SK-N-SH (cell line): ENCODE results near the gene SMIM36. TPM values are rescaled to one million over a fixed set of nuclear protein-coding genes. Genes with fewer than 3 reads are reported as not detected.
"Not testable (repeated sequence)": the region's sequence is repeated elsewhere in the genome, so short reads cannot be mapped to it uniquely, and the experiment has no call there.

ENCODE experiments used
- CTCF ChIA-PET: fragments of 300-600, 350-600 bp; formaldehyde crosslinking; extraction: SDS; loops from one replicate; lab custom pipeline; 2021; lab: Yijun Ruan, JAX
- POLR2A ChIA-PET: fragments of 350-600 bp; sonication (Branson Sonifier 250); formaldehyde crosslinking; extraction: SDS; loops from one replicate; lab custom pipeline; 2020; ENCODE audit warnings: antibody characterized with exemption, inconsistent platforms; lab: Yijun Ruan, JAX
- DNase-seq: peaks from one replicate; pipeline ENCODE4 v3.0.0; 2012
- H2AFZ ChIP-seq: fragments of 200-600 bp; sonication (generic); 2 replicates; pipeline ENCODE4 v1.8.1; 2016; ENCODE audit warnings: antibody characterized with exemption, mild to moderate bottlenecking, low read depth
- H3F3A ChIP-seq: fragments of 200-600 bp; sonication (generic); replicated peaks from 2 replicates; pipeline ENCODE3; 2016; ENCODE audit warnings: antibody characterized with exemption, mild to moderate bottlenecking; ENCODE audit not compliant: insufficient read depth
- H3K27ac ChIP-seq, 2 experiments: fragments of 200-500 bp in 1 of 2; fragments of 200-600 bp in 1 of 2; sonication (Bioruptor generic) in 1 of 2; sonication (generic), shearing (Covaris generic) in 1 of 2; 2 replicates each; pipeline versions ENCODE4 v1.5.1 to v1.6.1; 2014 to 2016; ENCODE audit warnings: low read depth in 2 of 2, inconsistent platforms in 1 of 2, low read length in 1 of 2, mild to moderate bottlenecking in 1 of 2, mixed read lengths in 1 of 2
- H3K27me3 ChIP-seq: fragments of 200-600 bp; sonication (generic), shearing (Covaris generic); 2 replicates; pipeline ENCODE4 v1.6.1; 2016; ENCODE audit warnings: mixed run types; ENCODE audit not compliant: insufficient read depth
- H3K36me3 ChIP-seq, 2 experiments: fragments of 200-500 bp in 1 of 2; fragments of 200-600 bp in 1 of 2; sonication (Bioruptor generic) in 1 of 2; sonication (generic) in 1 of 2; replicated peaks in 1 of 2; 2 replicates each; pipeline versions ENCODE3 to v1.5.1; 2014 to 2016; ENCODE audit warnings: low read length in 1 of 2, mild to moderate bottlenecking in 1 of 2; ENCODE audit not compliant: insufficient read depth in 2 of 2, control insufficient read depth in 1 of 2
- H3K4me1 ChIP-seq, 2 experiments: fragments of 200-500 bp in 1 of 2; fragments of 200-600 bp in 1 of 2; sonication (Bioruptor generic) in 1 of 2; sonication (generic), shearing (Covaris generic) in 1 of 2; 2 replicates each; pipeline versions ENCODE4 v1.5.1 to v1.6.1; 2014 to 2016; ENCODE audit warnings: low read depth in 1 of 2, low read length in 1 of 2, mixed run types in 1 of 2; ENCODE audit not compliant: insufficient read depth in 2 of 2, control insufficient read depth in 1 of 2
- H3K4me2 ChIP-seq: fragments of 200-600 bp; sonication (generic), shearing (Covaris generic); 2 replicates; pipeline ENCODE4 v1.6.1; 2017; ENCODE audit warnings: mixed run types
- H3K4me3 ChIP-seq, 2 experiments: fragments of 200-500 bp in 1 of 2; fragments of 200-600 bp in 1 of 2; sonication (Bioruptor generic) in 1 of 2; sonication (generic), shearing (Covaris generic) in 1 of 2; 2 replicates each; pipeline versions ENCODE4 v1.5.1 to v1.8.1; 2014 to 2016; ENCODE audit warnings: low read depth in 2 of 2, inconsistent platforms in 1 of 2, low read length in 1 of 2, mild to moderate bottlenecking in 1 of 2, mixed read lengths in 1 of 2, moderate library complexity in 1 of 2
- H3K79me2 ChIP-seq: fragments of 200-600 bp; sonication (generic); 2 replicates; pipeline ENCODE4 v1.8.1; 2017; ENCODE audit warnings: mild to moderate bottlenecking; ENCODE audit not compliant: insufficient read depth
- H3K9ac ChIP-seq: fragments of 200-600 bp; sonication (generic); 2 replicates; pipeline ENCODE4 v1.6.1; 2017; ENCODE audit warnings: mixed run types
- H3K9me2 ChIP-seq: fragments of 200-600 bp; sonication (generic); 2 replicates; pipeline ENCODE4 v1.6.1; 2017; ENCODE audit warnings: mixed run types
- H3K9me3 ChIP-seq: fragments of 200-600 bp; sonication (generic); 2 replicates; pipeline ENCODE4 v1.6.1; 2017; ENCODE audit warnings: mixed run types, mild to moderate bottlenecking, moderate library complexity
- H4K20me1 ChIP-seq: fragments of 200-600 bp; sonication (generic); 2 replicates; pipeline ENCODE4 v1.6.1; 2017; ENCODE audit warnings: mild to moderate bottlenecking, mixed run types; ENCODE audit not compliant: insufficient read depth
- EZH2phosphoT487 ChIP-seq: fragments of 200-600 bp; sonication (generic); IDR thresholded peaks from 2 replicates; pipeline ENCODE4 v1.6.1; 2017; ENCODE audit warnings: low read depth, mixed run types, mild to moderate bottlenecking, antibody characterized with exemption, moderate library complexity, borderline replicate concordance
- JUND ChIP-seq: IDR thresholded peaks from 2 replicates; pipeline ENCODE4 v1.4.0; 2012
- MXI1 ChIP-seq: IDR thresholded peaks from 2 replicates; pipeline ENCODE4 v1.6.1; 2012; ENCODE audit warnings: mild to moderate bottlenecking, low read depth, low read length, improper control_type of control experiment
- NRF1 ChIP-seq: IDR thresholded peaks from 2 replicates; pipeline ENCODE4 v1.6.1; 2012; ENCODE audit warnings: low read depth, mild to moderate bottlenecking, low read length
- SIN3A ChIP-seq: IDR thresholded peaks from 2 replicates; pipeline ENCODE4 v1.6.1; 2012; ENCODE audit warnings: low read depth, mild to moderate bottlenecking, low read length, moderate library complexity, borderline replicate concordance
- TEAD4 ChIP-seq: IDR thresholded peaks from 2 replicates; pipeline ENCODE4 v1.4.0; 2012; ENCODE audit warnings: mild to moderate bottlenecking, borderline replicate concordance; ENCODE audit not compliant: insufficient read depth
- YY1 ChIP-seq: IDR thresholded peaks from 2 replicates; pipeline ENCODE4 v1.4.0; 2012; ENCODE audit warnings: low read depth, mild to moderate bottlenecking
- WGBS: methylation state at CpG from one replicate; pipeline ENCODE4 v1.1.6; 2017; ENCODE audit warnings: low lambda C conversion rate; 5-methylcytosine and 5-hydroxymethylcytosine counted together
- polyA plus RNA-seq, 3 experiments: library from polyadenylated mRNA; depleted of rRNA; stranded (reverse); fragments of >200 nt; gene quantifications; 2 replicates each; pipeline ENCODE4 v1.2.3, GENCODE V29; 2012
- small RNA-seq, 7 experiments: library from RNA; depleted of rRNA; stranded (forward); fragments of <200 nt; gene quantifications; one replicate each; pipeline ENCODE3, GENCODE V24; 2012
- TF ChIP-seq, protein P1 (sequence below): fragments of 150-350 bp; IDR thresholded peaks from 2 replicates; pipeline ENCODE4 v1.6.1; 2016; ENCODE audit warnings: mild to moderate bottlenecking, low read depth, low read length

SMIM36 gene
- polyA plus RNA-seq, 1 of the 3 experiments (the other 2 are of a cell fraction), result not detected

DNA sequence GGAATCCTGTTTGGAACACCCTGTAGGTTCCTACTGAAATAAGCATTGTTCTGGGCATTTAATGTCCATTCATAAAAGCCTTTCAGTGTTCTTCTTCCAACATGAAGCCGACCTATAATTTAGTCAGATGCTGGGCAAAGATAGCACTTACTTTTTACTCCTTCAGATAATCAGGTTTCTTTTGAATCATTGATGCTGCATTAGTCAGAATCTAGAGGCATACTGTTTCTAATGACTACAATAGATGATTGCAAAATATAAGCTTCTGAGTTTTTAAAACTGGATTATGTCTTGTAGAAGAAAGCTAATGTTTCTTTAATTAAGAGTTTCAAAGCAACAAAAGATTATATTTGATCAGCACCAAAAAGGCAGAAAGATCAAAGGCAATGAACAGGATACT is 105.7 kb downstream of the SMIM36 start:
- no peak for TF ChIP-seq MXI1
- TF ChIP-seq YY1, result no peak
- TF ChIP-seq, protein P1, sequence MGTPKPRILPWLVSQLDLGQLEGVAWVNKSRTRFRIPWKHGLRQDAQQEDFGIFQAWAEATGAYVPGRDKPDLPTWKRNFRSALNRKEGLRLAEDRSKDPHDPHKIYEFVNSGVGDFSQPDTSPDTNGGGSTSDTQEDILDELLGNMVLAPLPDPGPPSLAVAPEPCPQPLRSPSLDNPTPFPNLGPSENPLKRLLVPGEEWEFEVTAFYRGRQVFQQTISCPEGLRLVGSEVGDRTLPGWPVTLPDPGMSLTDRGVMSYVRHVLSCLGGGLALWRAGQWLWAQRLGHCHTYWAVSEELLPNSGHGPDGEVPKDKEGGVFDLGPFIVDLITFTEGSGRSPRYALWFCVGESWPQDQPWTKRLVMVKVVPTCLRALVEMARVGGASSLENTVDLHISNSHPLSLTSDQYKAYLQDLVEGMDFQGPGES, result no peak
- TF ChIP-seq SIN3A, result no peak
- TF ChIP-seq NRF1, result no peak
- no peak for TF ChIP-seq TEAD4
- no peak for TF ChIP-seq EZH2phosphoT487
- Histone ChIP-seq H3K27ac (no peak overlapping the region), H3K4me2 (no peak overlapping the region), H3K27me3 (no peaks in the 10 kb centered on the region), H2AFZ (no peak overlapping the region), H3F3A (peaks cover 5% of the 10 kb centered on the region), H3K9me2 (no peaks in the 10 kb centered on the region), H3K79me2 (no peaks in the 10 kb centered on the region), H3K4me3 (no peak overlapping the region), H3K9me3 (no peaks in the 10 kb centered on the region), H3K36me3 (peaks cover 19 to 63% of the 10 kb centered on the region in 2 experiments), H4K20me1 (no peaks in the 10 kb centered on the region), H3K4me1 (peaks cover 0 to 4% of the 10 kb centered on the region in 2 experiments; a peak in 2 of 4 replicates), H3K9ac (no peak overlapping the region)
- ChIA-PET POLR2A (no interaction called here), CTCF (interaction anchor here (0.7 to 1.3 kb wide), 6 partner anchors 9 to 330 kb away, joined by 3 to 6 read pairs (median 3); no protein-coding TSS in a partner anchor)
- 87% methylated on average over 1 of the region's 1 CpG for WGBS
- DNase-seq, result no peak

- H3K9me3 ChIP-seq, H3F3A ChIP-seq, POLR2A ChIA-PET, H3K4me2 ChIP-seq, DNase-seq, H3K27ac ChIP-seq, H3K9ac ChIP-seq, H3K27me3 ChIP-seq, H3K4me3 ChIP-seq, H3K9me2 ChIP-seq, H4K20me1 ChIP-seq, H3K79me2 ChIP-seq, H3K4me1 ChIP-seq, H2AFZ ChIP-seq: not testable (repeated sequence)
- H3K36me3 ChIP-seq, result peaks cover 22 to 56% of the 10 kb centered on the region in 2 experiments
- CTCF ChIA-PET, result interaction anchor here (4.2 kb wide), 1 partner anchor 109 kb away, joined by 17 read pairs; no protein-coding TSS in a partner anchor
- 96% methylated on average over 5 of the region's 5 CpGs for WGBS
Measured at GRCh38 chr17:55404197-55404596, 107.1 kb downstream of the SMIM36 start.

GRCh38 chr17:55402374-55402773 is 108.9 kb downstream of the SMIM36 start:
- H3F3A ChIP-seq, result peaks cover 5% of the 10 kb centered on the region
- TF ChIP-seq EZH2phosphoT487, result no peak
- TF ChIP-seq JUND, result 0 out of 2 replicates have a peak, but pooled peaks have one; percentile 5
- no peaks in the 10 kb centered on the region for H4K20me1 ChIP-seq
- H3K36me3 ChIP-seq, result peaks cover 27 to 46% of the 10 kb centered on the region in 2 experiments
- H3K9ac ChIP-seq, result no peak overlapping the region
- POLR2A ChIA-PET, result no interaction called here
- no peak overlapping the region for H3K27ac ChIP-seq
- H3K27me3 ChIP-seq, result no peaks in the 10 kb centered on the region
- H3K4me1 ChIP-seq, result no peaks in the 10 kb centered on the region
- H3K4me3 ChIP-seq, result no peak overlapping the region
- DNase-seq, result no peak
- H2AFZ ChIP-seq, result no peak overlapping the region
- no peak overlapping the region for H3K4me2 ChIP-seq
- CTCF ChIA-PET, result interaction anchor here (0.6 to 4.2 kb wide), 5 partner anchors 19 to 309 kb away, joined by 3 to 17 read pairs (median 4); partner anchors contain the start of gene MMD
- no peaks in the 10 kb centered on the region for H3K9me2 ChIP-seq
- H3K79me2 ChIP-seq, result no peaks in the 10 kb centered on the region
- 80% methylated on average over 4 of the region's 4 CpGs for WGBS
- no peaks in the 10 kb centered on the region for H3K9me3 ChIP-seq

Small RNA genes within 50 kb of the gene (small RNA-seq; reads per million reads assigned to genes)
- gene RNU6-1249P, result 0 reads per million in 7 experiments

Other genes with a start within 250 kb of the SMIM36 start
- 0.03 and 0.21 TPM in 2 replicates for gene HLF, start 246.5 kb downstream of the SMIM36 start, polyA plus RNA-seq (2012; rRNA removed)
- 10.9 and 11.7 TPM in 2 replicates for gene MMD, start 89.6 kb downstream of the SMIM36 start, polyA plus RNA-seq (2012; rRNA removed)
- 1.5 and 1.7 TPM in 2 replicates for gene TMEM100, start 211.4 kb upstream of the SMIM36 start, polyA plus RNA-seq (2012; rRNA removed)
- gene PCTP, start 239.6 kb upstream of the SMIM36 start, polyA plus RNA-seq (2012; rRNA removed), result 20.8 and 25.1 TPM in 2 replicates